Astrocyte of the hippocampus (primary cell): ENCODE measurements around the gene TTLL1.
"Not testable (repeated sequence)": the region's sequence is repeated elsewhere in the genome, so short reads cannot be mapped to it uniquely, and the experiment has no call there.

Experiments used
- DNase-seq: peaks from one replicate; pipeline ENCODE4 v3.0.0; 2011; ENCODE audit warnings: low read depth, low spot score

The TTLL1 gene

GRCh38 chr22:43066844-43067385 lies 22.3 kb downstream of the TTLL1 start:
- peak; percentile 68 for DNase-seq

GRCh38 chr22:43066134-43066533 lies 23.1 kb downstream of the TTLL1 start:
- DNase-seq = no peak

GRCh38 chr22:43060183-43060582 lies 29.0 kb downstream of the TTLL1 start:
- peak; percentile 40 for DNase-seq

- DNase-seq = no peak
Measured at GRCh38 chr22:43057641-43058040, 31.6 kb downstream of the TTLL1 start.

GRCh38 chr22:43053176-43053575 lies 36.0 kb downstream of the TTLL1 start:
- DNase-seq = no peak

- no peak for DNase-seq
Measured at GRCh38 chr22:43050995-43051394, 38.2 kb downstream of the TTLL1 start.

GRCh38 chr22:43047605-43048004 lies 41.6 kb downstream of the TTLL1 start:
- no peak for DNase-seq

- no peak for DNase-seq
Measured at GRCh38 chr22:43044290-43044712, 44.9 kb downstream of the TTLL1 start.

- peak; percentile 59 for DNase-seq
Measured at GRCh38 chr22:43042101-43042780, 47.0 kb downstream of the TTLL1 start.

GRCh38 chr22:43039800-43040199 lies 49.4 kb downstream of the TTLL1 start:
- DNase-seq = no peak

GRCh38 chr22:43038325-43038724 lies 50.9 kb downstream of the TTLL1 start:
- DNase-seq = no peak

- DNase-seq = peak; percentile 36
Measured at GRCh38 chr22:43036282-43036829, 52.8 kb downstream of the TTLL1 start.

GRCh38 chr22:43035250-43035649 lies 53.9 kb downstream of the TTLL1 start:
- no peak for DNase-seq

- DNase-seq = no peak
Measured at GRCh38 chr22:43031617-43032016, 57.6 kb downstream of the TTLL1 start.

- DNase-seq = no peak
Measured at GRCh38 chr22:43018615-43019014, 70.6 kb downstream of the TTLL1 start.

- DNase-seq = peak; percentile 59
Measured at GRCh38 chr22:43017525-43018460, 71.4 kb downstream of the TTLL1 start.

- DNase-seq = not testable (repeated sequence)
Measured at GRCh38 chr22:43016150-43016549, 73.0 kb downstream of the TTLL1 start.

GRCh38 chr22:43015677-43016042 lies 73.5 kb downstream of the TTLL1 start:
- no peak for DNase-seq

- DNase-seq = peak; percentile 99
Measured at GRCh38 chr22:43014869-43015676, 74.1 kb downstream of the TTLL1 start, which contains the start of gene PACSIN2. PACSIN2 (minus strand) TSS chr22:43015149; CDS start chr22:42912080, 103,069 bp downstream.

GRCh38 chr22:43014316-43014868 lies 74.8 kb downstream of the TTLL1 start:
- peak; percentile 51 for DNase-seq
